Upper lobe of left lung (tissue), 6 donors: ENCODE measurements around the gene C4BPB. TPM values are rescaled to one million over a fixed set of nuclear protein-coding genes. Genes with fewer than 3 reads are reported as not detected.

Source experiments
- ATAC-seq, 2 donors: fragments of 200-7000 bp; cut with Tn5 transposase; one replicate each; pipeline ENCODE4 v1.9.1; 2022; ENCODE audit warnings: mild to moderate bottlenecking in 2 of 2, moderate library complexity in 2 of 2; ENCODE audit not compliant: low FRiP score in 2 of 2
- DNase-seq, 2 donors: peaks; one replicate each; pipeline ENCODE4 v3.0.0-alpha.2; 2019 to 2020
- H3K27ac ChIP-seq, 4 donors: fragments of 200-600 bp; sonication (generic); one replicate each; pipeline ENCODE4 v1.5.1; 2016 to 2019
- H3K27me3 ChIP-seq, 4 donors: fragments of 200-600 bp; sonication (generic); one replicate each; pipeline ENCODE4 v1.5.1; 2017 to 2019
- H3K36me3 ChIP-seq, 4 donors: fragments of 200-600 bp; sonication (generic); one replicate each; pipeline ENCODE4 v1.5.1; 2016 to 2019
- H3K4me1 ChIP-seq, 4 donors: fragments of 200-600 bp; sonication (generic); one replicate each; pipeline ENCODE4 v1.5.1; 2018 to 2019
- H3K4me3 ChIP-seq, 4 donors: fragments of 200-600 bp; sonication (generic); one replicate each; pipeline ENCODE4 v1.5.1; 2017 to 2019; ENCODE audit warnings: mild to moderate bottlenecking in 2 of 4, moderate library complexity in 1 of 4
- H3K9me3 ChIP-seq, 4 donors: fragments of 200-600 bp; sonication (generic); one replicate each; pipeline ENCODE4 v1.5.1; 2018 to 2019
- CTCF ChIP-seq, 6 experiments: fragments of 450-650 bp in 4 of 6; fragments of 200-600 bp in 2 of 6; sonication (generic) in 2 of 6; IDR thresholded peaks; one replicate each; pipeline ENCODE4 v1.5.1; 2016 to 2019; ENCODE audit warnings: antibody characterized with exemption in 6 of 6
- EP300 ChIP-seq, 4 donors: sonication (generic); formaldehyde crosslinking; IDR thresholded peaks; one replicate each; pipeline ENCODE4 v1.5.1; 2017; ENCODE audit warnings: antibody characterized with exemption in 4 of 4, control low read depth in 2 of 4
- POLR2A ChIP-seq, 4 donors: fragments of 450-650 bp; IDR thresholded peaks; one replicate each; pipeline ENCODE4 v1.5.1; 2016 to 2017; ENCODE audit warnings: antibody characterized with exemption in 4 of 4, mild to moderate bottlenecking in 2 of 4
- POLR2AphosphoS5 ChIP-seq, 2 donors: sonication (generic); formaldehyde crosslinking; IDR thresholded peaks; one replicate each; pipeline ENCODE4 v1.5.1; 2017; ENCODE audit warnings: antibody characterized with exemption in 2 of 2
- WGBS, 2 donors: methylation state at CpG; one replicate each; pipeline ENCODE4 v1.1.5; 2017 to 2018; 5-methylcytosine and 5-hydroxymethylcytosine counted together
- total RNA-seq, 6 donors: library from RNA; depleted of rRNA in 4 of 6; stranded (reverse); fragments of >200 nt in 4 of 6; gene quantifications; one replicate each; pipeline versions ENCODE4 v1.1.0 to v1.2.1, GENCODE V29; 2016 to 2021
- donor health status: DM: no; HTN: no; CAD: no; lungs with moderate emphysema.
- donor health status: DM: no; HTN: yes; CAD: no; lungs with severe emphysema.

C4BPB gene
- total RNA-seq, 6 donors from 2014 or later: 1.1 to 40.9 (median 9.2) TPM

GRCh38 chr1:207055386-207056001, 33.2 kb upstream of the C4BPB start:
- ATAC-seq: no peak
- Histone ChIP-seq H3K9me3 (no peaks in the 10 kb centered on the region), H3K27me3 (no peaks in the 10 kb centered on the region), H3K36me3 (peaks cover 0 to 7% (median 0%) of the 10 kb centered on the region in 4 donors), H3K27ac (peak overlapping the region; percentile 66 to 97 (median 92)), H3K4me3 (peak overlapping the region in 1 of 4 donors; percentile 59), H3K4me1 (peaks cover 13 to 50% (median 34%) of the 10 kb centered on the region in 4 donors)
- no peak for DNase-seq
- WGBS, 2 donors: 63 to 66% methylated on average over 3 of the region's 3 CpGs
- no peak for TF ChIP-seq POLR2AphosphoS5 (IDR thresholded peaks at IDR 0.05)
- TF ChIP-seq CTCF (IDR thresholded peaks at IDR 0.05): no peak
- no peak for TF ChIP-seq POLR2A (IDR thresholded peaks at IDR 0.05)
- no peak for TF ChIP-seq EP300 (IDR thresholded peaks at IDR 0.05)

GRCh38 chr1:207056673-207057072, 32.0 kb upstream of the C4BPB start:
- WGBS, 2 donors: 68 to 69% methylated on average over 6 of the region's 6 CpGs
- Histone ChIP-seq H3K9me3 (no peaks in the 10 kb centered on the region), H3K36me3 (peaks cover 0 to 13% (median 2%) of the 10 kb centered on the region in 4 donors), H3K27me3 (no peaks in the 10 kb centered on the region), H3K4me3 (peak overlapping the region in 1 of 4 donors; percentile 59), H3K4me1 (peaks cover 7 to 44% (median 28%) of the 10 kb centered on the region in 4 donors), H3K27ac (peak overlapping the region; percentile 2 to 97 (median 42))
- TF ChIP-seq EP300 (IDR thresholded peaks at IDR 0.05) (no peak), POLR2A (IDR thresholded peaks at IDR 0.05) (peak in 1 of 4 donors; percentile 16)
- DNase-seq: no peak
- ATAC-seq: no peak

GRCh38 chr1:207058252-207058651, 30.4 kb upstream of the C4BPB start:
- peaks cover 0 to 34% (median 21%) of the 10 kb centered on the region in 4 donors for H3K4me1 ChIP-seq
- ATAC-seq (no peak), DNase-seq (no peak)
- peak overlapping the region; percentile 13 to 81 (median 74) for H3K27ac ChIP-seq
- 81 to 84% methylated on average over 4 of the region's 4 CpGs for WGBS, 2 donors
- no peaks in the 10 kb centered on the region for H3K9me3 ChIP-seq
- TF ChIP-seq POLR2A (IDR thresholded peaks at IDR 0.05) (no peak), CTCF (IDR thresholded peaks at IDR 0.05) (no peak), POLR2AphosphoS5 (IDR thresholded peaks at IDR 0.05) (no peak), EP300 (IDR thresholded peaks at IDR 0.05) (no peak)
- peaks cover 0 to 25% (median 10%) of the 10 kb centered on the region in 4 donors for H3K36me3 ChIP-seq
- H3K27me3 ChIP-seq: no peaks in the 10 kb centered on the region
- no peak overlapping the region for H3K4me3 ChIP-seq

DNA sequence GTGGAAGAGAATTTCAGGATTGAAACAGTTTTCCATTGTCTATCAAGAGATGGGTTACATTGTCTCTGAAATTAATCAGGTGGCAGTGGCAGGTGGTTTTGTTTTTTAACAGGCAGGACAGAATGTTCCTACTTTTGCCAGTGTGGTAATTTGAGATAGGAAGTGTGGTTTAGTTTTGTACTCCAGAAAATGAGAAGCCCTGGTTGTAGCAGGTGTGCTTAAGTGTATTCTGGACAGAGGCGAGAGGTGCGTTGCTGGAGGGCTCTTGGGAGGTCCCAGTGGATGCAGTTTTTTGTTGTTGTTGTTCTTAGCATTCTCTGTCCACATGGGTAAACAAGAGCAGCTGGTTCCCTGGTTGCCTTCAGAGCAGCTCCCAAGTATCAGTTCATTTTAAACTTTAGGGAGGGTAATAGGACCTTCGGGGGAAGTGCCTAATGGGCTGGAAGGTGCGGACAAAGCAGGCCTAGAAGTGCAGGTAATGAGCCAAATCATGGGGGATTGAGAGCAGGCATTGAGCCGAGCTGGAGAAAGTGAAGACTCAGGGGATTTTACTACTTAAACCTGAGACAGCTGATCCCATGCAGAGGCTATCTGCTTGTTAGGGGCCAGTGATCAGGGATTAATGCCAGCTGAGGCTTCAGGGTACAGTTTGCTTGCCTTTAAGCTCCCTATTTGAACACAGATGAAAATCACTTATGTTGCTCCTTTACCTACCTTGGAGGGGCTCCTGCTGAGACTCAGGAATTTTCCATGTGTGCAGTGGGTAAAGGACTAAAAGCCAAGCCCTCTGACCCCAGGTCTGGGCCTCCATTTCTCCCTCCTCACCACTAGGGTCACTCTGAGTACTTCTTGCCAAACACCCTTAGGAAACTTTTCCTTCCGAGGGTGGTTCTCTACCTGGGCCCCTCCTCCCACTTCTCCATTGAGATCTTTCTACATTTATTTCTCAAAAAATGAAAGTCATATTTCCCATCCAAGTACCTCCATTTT, 29.5 kb upstream of the C4BPB start:
- Histone ChIP-seq H3K4me3 (no peak overlapping the region), H3K9me3 (no peaks in the 10 kb centered on the region), H3K4me1 (peaks cover 0 to 33% (median 18%) of the 10 kb centered on the region in 4 donors), H3K27ac (peak overlapping the region; percentile 30 to 81 (median 74)), H3K27me3 (no peaks in the 10 kb centered on the region), H3K36me3 (peaks cover 0 to 34% (median 12%) of the 10 kb centered on the region in 4 donors)
- ATAC-seq (no peak), DNase-seq (no peak)
- TF ChIP-seq CTCF (IDR thresholded peaks at IDR 0.05): peak in 1 of 6 experiments; percentile 11
- TF ChIP-seq POLR2A (IDR thresholded peaks at IDR 0.05): peak in 1 of 4 donors; percentile 17
- peak in 1 of 4 donors; percentile 60 for TF ChIP-seq EP300 (IDR thresholded peaks at IDR 0.05)
- no peak for TF ChIP-seq POLR2AphosphoS5 (IDR thresholded peaks at IDR 0.05)
- WGBS, 2 donors: 54 to 66% methylated on average over 6 of the region's 6 CpGs

DNA sequence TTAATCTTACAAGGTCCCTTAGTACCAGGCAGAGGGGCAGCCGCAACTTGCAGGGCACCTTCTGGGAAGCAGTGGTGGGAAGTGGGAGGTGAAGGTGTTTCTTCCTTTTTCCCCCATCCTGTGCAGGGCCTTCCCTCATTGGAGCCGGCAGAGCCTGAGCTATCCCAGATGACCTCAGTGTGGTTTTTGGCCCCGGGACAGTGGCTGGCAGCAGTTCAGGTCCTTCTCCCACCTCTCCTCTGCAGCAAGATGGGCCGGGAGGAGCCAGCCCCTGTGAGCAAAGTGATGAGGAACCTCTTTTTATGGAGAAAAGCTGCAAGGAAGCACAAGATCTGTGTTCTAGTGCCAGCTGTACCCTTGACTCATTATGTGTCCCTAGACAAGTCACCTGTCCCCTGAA, 28.8 kb upstream of the C4BPB start:
- 36 to 61% methylated on average over 4 of the region's 4 CpGs for WGBS, 2 donors
- Histone ChIP-seq H3K27me3 (no peaks in the 10 kb centered on the region), H3K27ac (peak overlapping the region; percentile 30 to 81 (median 74)), H3K4me3 (no peak overlapping the region), H3K36me3 (peaks cover 0 to 40% (median 12%) of the 10 kb centered on the region in 4 donors), H3K9me3 (no peaks in the 10 kb centered on the region), H3K4me1 (peaks cover 0 to 34% (median 13%) of the 10 kb centered on the region in 4 donors)
- DNase-seq: no peak
- no peak for ATAC-seq
- TF ChIP-seq CTCF (IDR thresholded peaks at IDR 0.05) (no peak), POLR2AphosphoS5 (IDR thresholded peaks at IDR 0.05) (no peak), EP300 (IDR thresholded peaks at IDR 0.05) (no peak), POLR2A (IDR thresholded peaks at IDR 0.05) (no peak)
